ENCODE data around the gene NEURL3.

NEURL3 gene

DNA sequence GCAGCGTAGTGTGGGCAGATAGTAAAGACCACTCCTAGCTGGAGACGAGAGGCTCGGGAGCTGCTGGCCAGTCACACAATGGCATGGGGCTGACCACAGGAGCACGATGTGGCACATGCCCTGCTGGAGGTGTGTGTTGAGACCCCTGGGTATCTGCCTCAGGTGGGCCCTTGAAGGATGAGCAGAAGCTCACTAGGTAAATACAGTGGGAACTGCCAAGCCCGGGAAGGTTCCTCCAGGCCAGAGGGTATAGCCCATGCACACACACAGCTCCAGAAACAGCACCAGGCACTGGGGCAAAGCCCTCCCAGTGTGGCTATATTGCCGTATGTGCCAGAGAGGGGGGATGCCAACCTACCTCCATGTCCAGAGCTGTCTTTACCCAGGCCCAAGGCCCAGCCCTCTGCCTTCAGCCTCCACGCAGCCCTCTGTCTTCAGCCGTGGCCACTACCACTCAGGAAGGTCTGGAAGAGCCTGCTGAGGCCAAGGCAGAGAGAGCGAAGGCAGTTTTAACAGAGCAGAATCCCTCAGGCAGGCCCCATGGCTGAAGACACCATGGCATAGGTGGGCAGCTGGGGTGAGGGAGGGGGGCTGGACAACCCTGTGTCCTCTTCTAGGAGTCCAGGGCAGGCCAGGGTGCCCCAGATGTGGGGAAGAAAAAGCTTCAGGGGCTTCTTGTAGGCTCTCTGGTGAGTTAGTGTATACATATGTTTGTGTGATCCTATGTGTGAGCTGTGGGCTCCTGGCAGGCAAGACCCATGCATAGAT is 24.4 kb upstream of the NEURL3 start:
- in situ Hi-C loops (cut with HindIII; ENCODE audit: low pct_unique_long_range_greater_than_20kb, low sequenced_read_pairs) = no loop called here
- no peak for DNase-seq (ENCODE audit: low read depth in 1 of 2, low spot score in 1 of 2)
- TF ChIP-seq JUND (IDR thresholded peaks at IDR 0.05; ENCODE audit: low read depth) = no peak

DNA sequence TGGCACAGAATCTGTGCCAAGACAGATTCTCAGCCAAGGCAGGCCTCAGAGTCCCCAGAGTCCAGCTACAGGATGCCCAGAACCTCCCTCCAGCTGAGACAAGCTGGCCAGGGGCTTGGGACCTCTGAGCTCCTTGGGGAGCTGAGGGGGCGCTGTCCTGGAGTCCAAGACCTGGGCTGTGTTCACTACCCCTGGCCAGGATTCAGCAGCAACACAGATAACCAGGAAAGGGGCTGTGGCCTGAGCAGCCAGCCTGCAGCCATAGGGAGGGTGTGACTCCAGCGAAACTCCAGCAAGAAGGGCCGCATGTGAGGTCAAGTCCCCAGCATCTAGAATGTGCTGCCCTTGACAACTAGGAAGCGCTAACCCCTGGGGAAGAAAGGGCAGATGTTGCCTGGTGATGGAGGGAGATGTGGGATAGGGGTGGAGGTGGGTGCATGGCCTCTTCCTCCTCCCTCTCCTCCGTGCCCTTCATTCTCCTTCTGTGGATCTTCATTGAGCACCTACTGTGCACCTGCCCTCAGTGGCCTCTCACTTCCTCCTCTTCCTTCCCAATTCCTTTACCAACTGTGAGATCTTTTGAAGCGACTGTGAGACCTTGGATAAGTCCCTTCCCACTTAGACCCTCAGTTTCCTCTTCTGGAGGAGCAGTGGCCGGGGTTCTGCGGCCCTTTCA is 23.7 kb upstream of the NEURL3 start:
- no peak for TF ChIP-seq JUND (IDR thresholded peaks at IDR 0.05; ENCODE audit: low read depth)
- in situ Hi-C loops (cut with HindIII; ENCODE audit: low pct_unique_long_range_greater_than_20kb, low sequenced_read_pairs) = no loop called here

GRCh38 chr2:96528006-96528699 is 23.0 kb upstream of the NEURL3 start:
- no peak for TF ChIP-seq JUND (IDR thresholded peaks at IDR 0.05; ENCODE audit: low read depth)
- no peak for DNase-seq (ENCODE audit: low read depth in 1 of 2, low spot score in 1 of 2)
- in situ Hi-C loops (cut with HindIII; ENCODE audit: low pct_unique_long_range_greater_than_20kb, low sequenced_read_pairs) = no loop called here

More for the DNA sequence above, 23.7 kb upstream of the NEURL3 start:
- no peak for DNase-seq (ENCODE audit: low read depth in 1 of 2, low spot score in 1 of 2)

- TF ChIP-seq JUND (IDR thresholded peaks at IDR 0.05; ENCODE audit: low read depth) = no peak
- in situ Hi-C loops (cut with HindIII; ENCODE audit: low pct_unique_long_range_greater_than_20kb, low sequenced_read_pairs) = no loop called here
- DNase-seq (ENCODE audit: low read depth in 1 of 2, low spot score in 1 of 2) = no peak
These were observed 22.3 kb upstream of the NEURL3 start for GRCh38 chr2:96527286-96528005.

DNA sequence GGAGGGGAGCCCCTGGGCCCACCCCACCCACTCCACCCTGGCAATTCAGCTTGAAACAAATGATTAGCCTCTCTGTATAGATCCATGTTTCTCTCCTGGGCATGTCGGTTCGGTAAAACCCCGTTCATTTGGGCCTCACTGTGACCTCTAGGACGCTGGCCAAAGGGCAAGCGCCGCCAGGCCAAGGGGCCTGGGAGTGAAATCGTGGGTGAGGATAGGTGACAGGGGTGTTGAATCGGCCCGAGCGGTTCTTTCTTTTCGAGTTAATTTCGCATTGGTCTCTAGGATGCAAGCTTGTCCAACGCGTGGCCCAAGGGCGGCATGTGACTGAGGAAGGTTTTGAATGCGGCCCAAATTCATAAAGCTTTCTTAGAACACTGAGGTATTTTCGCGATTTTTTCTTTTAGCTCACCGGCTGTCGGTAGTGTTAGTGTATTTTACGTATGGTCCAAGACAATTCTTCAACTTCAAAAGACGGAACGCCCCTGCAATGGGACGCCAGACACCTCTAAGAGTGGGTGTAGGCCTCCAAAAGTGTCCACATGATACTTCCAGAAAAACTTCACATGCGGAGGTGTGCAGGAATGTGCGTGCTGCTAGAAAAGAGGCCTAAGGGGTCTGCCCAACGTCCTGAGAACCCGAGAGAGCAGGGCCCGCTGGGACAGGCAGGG is 21.6 kb upstream of the NEURL3 start:
- DNase-seq (ENCODE audit: low read depth in 1 of 2, low spot score in 1 of 2) = no peak
- in situ Hi-C loops (cut with HindIII; ENCODE audit: low pct_unique_long_range_greater_than_20kb, low sequenced_read_pairs) = no loop called here
- no peak for TF ChIP-seq JUND (IDR thresholded peaks at IDR 0.05; ENCODE audit: low read depth)

- no peak for TF ChIP-seq JUND (IDR thresholded peaks at IDR 0.05; ENCODE audit: low read depth)
- no peak for DNase-seq (ENCODE audit: low read depth in 1 of 2, low spot score in 1 of 2)
- in situ Hi-C loops (cut with HindIII; ENCODE audit: low pct_unique_long_range_greater_than_20kb, low sequenced_read_pairs) = no loop called here
These were observed 21.0 kb upstream of the NEURL3 start for GRCh38 chr2:96526101-96526591.

- TF ChIP-seq JUND (IDR thresholded peaks at IDR 0.05; ENCODE audit: low read depth) = no peak
- in situ Hi-C loops (cut with HindIII; ENCODE audit: low pct_unique_long_range_greater_than_20kb, low sequenced_read_pairs) = no loop called here
- DNase-seq (ENCODE audit: low read depth in 1 of 2, low spot score in 1 of 2) = no peak
These were observed 20.0 kb upstream of the NEURL3 start for GRCh38 chr2:96525211-96525507.

DNA sequence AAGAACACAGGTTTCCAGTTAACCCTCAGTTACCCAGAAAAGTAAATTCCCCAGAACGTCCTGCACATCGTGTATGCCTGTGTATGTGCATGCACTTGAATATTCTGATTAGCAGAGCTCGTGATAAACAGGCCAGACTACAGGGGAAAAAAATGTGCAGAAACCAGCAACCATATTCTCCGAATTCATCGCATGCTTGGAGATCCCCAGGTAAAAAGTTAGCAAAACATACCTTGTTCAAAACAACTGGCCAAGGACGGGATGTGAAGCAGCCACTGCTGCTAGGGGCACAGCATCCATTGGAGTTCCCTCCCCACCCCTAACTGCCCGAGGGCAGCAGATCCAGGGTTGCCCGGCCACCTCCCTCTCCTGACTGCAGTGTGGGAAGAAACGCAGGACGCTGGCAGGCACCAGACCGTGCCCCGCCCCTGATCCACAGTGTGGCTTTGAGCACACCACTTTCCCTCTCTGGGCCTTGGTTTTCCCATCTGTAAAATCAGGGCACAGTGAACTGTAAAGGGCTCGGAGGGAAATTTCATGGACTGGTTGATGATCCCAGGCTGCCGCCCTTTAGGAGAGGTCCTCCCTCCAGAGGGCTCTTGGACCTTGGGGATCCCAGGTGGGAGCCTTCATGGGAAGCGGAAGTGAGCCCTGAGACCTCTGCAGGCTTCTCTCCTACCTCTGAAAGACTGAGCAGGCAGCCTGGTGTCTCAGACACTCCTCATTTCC is 19.5 kb upstream of the NEURL3 start:
- in situ Hi-C loops (cut with HindIII; ENCODE audit: low pct_unique_long_range_greater_than_20kb, low sequenced_read_pairs) = no loop called here

GRCh38 chr2:96523659-96524481 is 18.7 kb upstream of the NEURL3 start:
- TF ChIP-seq JUND (IDR thresholded peaks at IDR 0.05; ENCODE audit: low read depth) = no peak
- in situ Hi-C loops (cut with HindIII; ENCODE audit: low pct_unique_long_range_greater_than_20kb, low sequenced_read_pairs) = no loop called here

More for the DNA sequence above, 19.5 kb upstream of the NEURL3 start:
- no peak for TF ChIP-seq JUND (IDR thresholded peaks at IDR 0.05; ENCODE audit: low read depth)
- no peak for DNase-seq (ENCODE audit: low read depth in 1 of 2, low spot score in 1 of 2)

GRCh38 chr2:96522304-96523203 is 17.4 kb upstream of the NEURL3 start:
- DNase-seq (ENCODE audit: low read depth in 1 of 2, low spot score in 1 of 2) = no peak
- in situ Hi-C loops (cut with HindIII; ENCODE audit: low pct_unique_long_range_greater_than_20kb, low sequenced_read_pairs) = no loop called here
- TF ChIP-seq JUND (IDR thresholded peaks at IDR 0.05; ENCODE audit: low read depth) = no peak

More at GRCh38 chr2:96523659-96524481, 18.7 kb upstream of the NEURL3 start:
- no peak for DNase-seq (ENCODE audit: low read depth in 1 of 2, low spot score in 1 of 2)

Measured in T47D (cell line).